Brain microvascular endothelial cell (primary cell): Measurements from ENCODE around the gene PLSCR3.

Source experiments
- DNase-seq: peaks from one replicate; pipeline ENCODE4 v3.0.0-alpha.2; 2020
- H3K27ac ChIP-seq: fragments of 250-450 bp; sonication (Bioruptor Pico); 2 replicates; pipeline ENCODE4 v1.5.1; 2020; ENCODE audit warnings: mild to moderate bottlenecking, moderate library complexity
- H3K27me3 ChIP-seq: fragments of 250-450 bp; sonication (Bioruptor Pico); replicated peaks from 2 replicates; pipeline ENCODE4 v1.5.1; 2020; ENCODE audit warnings: mild to moderate bottlenecking
- H3K36me3 ChIP-seq: fragments of 250-450 bp; sonication (Bioruptor Pico); replicated peaks from 2 replicates; pipeline ENCODE4 v1.5.1; 2020; ENCODE audit warnings: mild to moderate bottlenecking
- H3K4me3 ChIP-seq: 2 replicates; pipeline ENCODE4 v1.5.1; 2011; ENCODE audit warnings: low read depth, mild to moderate bottlenecking, control low read depth, low read length, moderate library complexity
- CTCF ChIP-seq: IDR thresholded peaks from 2 replicates; pipeline ENCODE4 v1.5.1; 2011; ENCODE audit warnings: low read depth, mild to moderate bottlenecking, moderate library complexity, low read length, control low read depth, inconsistent platforms; ENCODE audit errors: missing control alignments
- in situ Hi-C: cut with HindIII; loops from 2 replicates; pipeline ENCODE4 v1.10.0; 2017; ENCODE audit warnings: low sequenced_read_pairs, low pct_ligation_motif_present

PLSCR3 gene

GRCh38 chr17:7394452-7395191 lies at the start of gene PLSCR3:
Gene PLSCR3 (minus strand): TSS chr17:7394525. CDS start chr17:7394110, 415 bp downstream.
- DNase-seq, result peak; percentile 78
- Histone ChIP-seq H3K36me3 (peaks cover 32% of the 10 kb centered on the region), H3K27me3 (no peaks in the 10 kb centered on the region), H3K27ac (peak within 1 kb of the TSS; percentile 80), H3K4me3 (peak within 1 kb of the TSS; percentile 83)
- peak; percentile 71 for TF ChIP-seq CTCF
- in situ Hi-C loops, result no loop called here

GRCh38 chr17:7443499-7444485 lies 49.5 kb upstream of the PLSCR3 start:
- in situ Hi-C loops, result no loop called here
- no peak for TF ChIP-seq CTCF
- DNase-seq, result no peak
- peaks cover 32% of the 10 kb centered on the region for H3K27me3 ChIP-seq
- no peak overlapping the region for H3K4me3 ChIP-seq
- no peak overlapping the region for H3K27ac ChIP-seq
- no peaks in the 10 kb centered on the region for H3K36me3 ChIP-seq

GRCh38 chr17:7442142-7442541 lies 47.8 kb upstream of the PLSCR3 start:
- Histone ChIP-seq H3K4me3 (no peak overlapping the region), H3K36me3 (no peaks in the 10 kb centered on the region), H3K27me3 (peaks cover 32% of the 10 kb centered on the region), H3K27ac (no peak overlapping the region)
- TF ChIP-seq CTCF, result no peak
- in situ Hi-C loops, result no loop called here
- DNase-seq, result no peak

GRCh38 chr17:7441266-7441665 lies 46.9 kb upstream of the PLSCR3 start:
- DNase-seq, result no peak
- Histone ChIP-seq H3K4me3 (no peak overlapping the region), H3K27ac (no peak overlapping the region), H3K27me3 (peaks cover 29% of the 10 kb centered on the region), H3K36me3 (no peaks in the 10 kb centered on the region)
- no peak for TF ChIP-seq CTCF
- in situ Hi-C loops, result no loop called here

- H3K27me3 ChIP-seq, result peaks cover 25% of the 10 kb centered on the region
- DNase-seq, result no peak
- no peak overlapping the region for H3K27ac ChIP-seq
- TF ChIP-seq CTCF, result no peak
- peak overlapping the region; percentile 3 for H3K4me3 ChIP-seq
- no peaks in the 10 kb centered on the region for H3K36me3 ChIP-seq
- in situ Hi-C loops, result no loop called here
These were observed 46.5 kb upstream of the PLSCR3 start for GRCh38 chr17:7440834-7441195.
